ENCODE results near the gene IPO4.

Gene IPO4

GRCh38 chr14:24144451-24144850, 44.2 kb downstream of the IPO4 start:
- Histone ChIP-seq H3K18ac (ENCODE audit: low read length) (no peak overlapping the region), H4K91ac (ENCODE audit: low read depth, low read length) (no peak overlapping the region), H2BK12ac (ENCODE audit: low read length) (no peak overlapping the region), H4K12ac (ENCODE audit: low read depth, low read length) (no peak overlapping the region), H3K27ac (ENCODE audit: low read depth, low read length) (no peak overlapping the region), H2AK5ac (ENCODE audit: low read length) (no peak overlapping the region), H3K4ac (ENCODE audit: low read depth, low read length) (no peak overlapping the region), H3K79me2 (ENCODE audit: control insufficient read depth, insufficient read depth, low read length, poor library complexity) (peaks cover 19% of the 10 kb centered on the region), H3K79me1 (ENCODE audit: low read length) (peaks cover 21% of the 10 kb centered on the region), H3K9ac (ENCODE audit: low read length) (no peak overlapping the region), H3K36me3 (ENCODE audit: control insufficient read depth in 1 of 2, insufficient read depth in 2 of 2, low read length in 2 of 2) (peaks cover 10 to 13% of the 10 kb centered on the region in 2 experiments), H4K8ac (ENCODE audit: low read depth, low read length) (no peak overlapping the region), H3K9me3 (ENCODE audit: insufficient read depth, low read depth, low read length) (peaks cover 1% of the 10 kb centered on the region), H2BK120ac (ENCODE audit: insufficient read depth, low read length, poor library complexity) (no peak overlapping the region), H2BK5ac (ENCODE audit: low read depth, low read length, poor library complexity) (no peak overlapping the region), H3K27me3 (ENCODE audit: insufficient read depth, low read length) (no peaks in the 10 kb centered on the region), H3K4me2 (ENCODE audit: low read length) (no peak overlapping the region), H3K23ac (ENCODE audit: low read length) (no peak overlapping the region), H3K4me3 (ENCODE audit: low read depth, low read length) (no peak overlapping the region), H2AFZ (ENCODE audit: insufficient read depth, low read length, poor library complexity) (no peak overlapping the region), H3K14ac (ENCODE audit: low read length) (no peak overlapping the region), H3K4me1 (ENCODE audit: control insufficient read depth in 1 of 2, insufficient read depth in 2 of 2, low read length in 2 of 2) (peaks cover 10 to 16% of the 10 kb centered on the region in 2 experiments)
- WGBS (ENCODE audit: extremely low coverage, insufficient coverage, insufficient read length), result no CpG with 5 or more reads among the region's 1 CpG
- no peak for DNase-seq

DNA sequence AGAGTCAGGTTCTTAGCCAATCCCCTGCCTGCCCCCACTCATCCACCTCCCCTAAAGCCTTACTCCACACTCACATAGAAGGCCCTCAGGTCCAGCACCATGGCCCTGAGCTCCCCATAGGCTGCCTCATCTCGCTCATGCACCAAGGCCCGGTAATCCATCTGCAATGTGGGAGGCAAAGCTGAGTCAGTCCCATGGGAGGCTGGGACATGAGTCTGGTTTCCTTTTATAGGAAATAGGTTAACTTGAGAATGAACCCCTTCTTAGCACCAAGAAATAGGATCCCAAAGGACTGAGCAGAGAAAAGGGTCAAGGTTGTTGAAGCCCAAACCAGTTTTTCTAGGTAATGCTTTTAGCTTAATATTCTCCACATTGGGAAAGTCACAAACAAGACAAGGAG, 45.1 kb downstream of the IPO4 start:
- Histone ChIP-seq H3K4me1 (ENCODE audit: control insufficient read depth in 1 of 2, insufficient read depth in 2 of 2, low read length in 2 of 2) (peaks cover 9 to 16% of the 10 kb centered on the region in 2 experiments), H3K36me3 (ENCODE audit: control insufficient read depth in 1 of 2, insufficient read depth in 2 of 2, low read length in 2 of 2) (peaks cover 14 to 16% of the 10 kb centered on the region in 2 experiments), H3K23ac (ENCODE audit: low read length) (no peak overlapping the region), H3K14ac (ENCODE audit: low read length) (no peak overlapping the region), H3K18ac (ENCODE audit: low read length) (no peak overlapping the region), H2AK5ac (ENCODE audit: low read length) (no peak overlapping the region), H3K79me2 (ENCODE audit: control insufficient read depth, insufficient read depth, low read length, poor library complexity) (peaks cover 19% of the 10 kb centered on the region), H2BK5ac (ENCODE audit: low read depth, low read length, poor library complexity) (no peak overlapping the region), H3K9me3 (ENCODE audit: insufficient read depth, low read depth, low read length) (peaks cover 1% of the 10 kb centered on the region), H4K91ac (ENCODE audit: low read depth, low read length) (no peak overlapping the region), H2BK12ac (ENCODE audit: low read length) (no peak overlapping the region), H2BK120ac (ENCODE audit: insufficient read depth, low read length, poor library complexity) (no peak overlapping the region), H4K12ac (ENCODE audit: low read depth, low read length) (no peak overlapping the region), H3K9ac (ENCODE audit: low read length) (no peak overlapping the region), H3K27me3 (ENCODE audit: insufficient read depth, low read length) (no peaks in the 10 kb centered on the region), H4K8ac (ENCODE audit: low read depth, low read length) (no peak overlapping the region), H3K4ac (ENCODE audit: low read depth, low read length) (no peak overlapping the region), H3K4me3 (ENCODE audit: low read depth, low read length) (no peak overlapping the region), H3K79me1 (ENCODE audit: low read length) (peaks cover 21% of the 10 kb centered on the region), H3K4me2 (ENCODE audit: low read length) (no peak overlapping the region), H3K27ac (ENCODE audit: low read depth, low read length) (no peak overlapping the region), H2AFZ (ENCODE audit: insufficient read depth, low read length, poor library complexity) (no peak overlapping the region)
- no CpG with 5 or more reads among the region's 2 CpGs for WGBS (ENCODE audit: extremely low coverage, insufficient coverage, insufficient read length)
- no peak for DNase-seq

- DNase-seq, result peak; percentile 100
- H2AFZ ChIP-seq (ENCODE audit: insufficient read depth, low read length, poor library complexity), result peak within 1 kb of the TSS; percentile 77
- H3K23ac ChIP-seq (ENCODE audit: low read length), result no peak within 1 kb of the TSS
- peak within 1 kb of the TSS; percentile 67 for H2AK5ac ChIP-seq (ENCODE audit: low read length)
- peak within 1 kb of the TSS; percentile 90 for H3K4me2 ChIP-seq (ENCODE audit: low read length)
- peaks cover 13% of the 10 kb centered on the region for H3K79me1 ChIP-seq (ENCODE audit: low read length)
- H4K8ac ChIP-seq (ENCODE audit: low read depth, low read length), result peak within 1 kb of the TSS; percentile 93
- peak within 1 kb of the TSS; percentile 65 for H2BK120ac ChIP-seq (ENCODE audit: insufficient read depth, low read length, poor library complexity)
- H3K27ac ChIP-seq (ENCODE audit: low read depth, low read length), result peak within 1 kb of the TSS; percentile 84
- peak within 1 kb of the TSS; percentile 81 for H2BK5ac ChIP-seq (ENCODE audit: low read depth, low read length, poor library complexity)
- peaks cover 8% of the 10 kb centered on the region for H3K79me2 ChIP-seq (ENCODE audit: control insufficient read depth, insufficient read depth, low read length, poor library complexity)
- peak within 1 kb of the TSS; percentile 95 for H3K14ac ChIP-seq (ENCODE audit: low read length)
- peaks cover 23% of the 10 kb centered on the region in 2 experiments for H3K36me3 ChIP-seq (ENCODE audit: control insufficient read depth in 1 of 2, insufficient read depth in 2 of 2, low read length in 2 of 2)
- H3K27me3 ChIP-seq (ENCODE audit: insufficient read depth, low read length), result no peaks in the 10 kb centered on the region
- peak within 1 kb of the TSS; percentile 95 for H3K18ac ChIP-seq (ENCODE audit: low read length)
- peak within 1 kb of the TSS; percentile 94 for H3K4me3 ChIP-seq (ENCODE audit: low read depth, low read length)
- peaks cover 1% of the 10 kb centered on the region for H3K9me3 ChIP-seq (ENCODE audit: insufficient read depth, low read depth, low read length)
- no CpG with 5 or more reads among the region's 65 CpGs for WGBS (ENCODE audit: extremely low coverage, insufficient coverage, insufficient read length)
- peak within 1 kb of the TSS; percentile 88 for H3K9ac ChIP-seq (ENCODE audit: low read length)
- H3K4me1 ChIP-seq (ENCODE audit: control insufficient read depth in 1 of 2, insufficient read depth in 2 of 2, low read length in 2 of 2), result peaks cover 8 to 15% of the 10 kb centered on the region in 2 experiments
- H3K4ac ChIP-seq (ENCODE audit: low read depth, low read length), result peak within 1 kb of the TSS; percentile 92
- H4K91ac ChIP-seq (ENCODE audit: low read depth, low read length), result peak within 1 kb of the TSS; percentile 83
- peak within 1 kb of the TSS; percentile 48 for H4K12ac ChIP-seq (ENCODE audit: low read depth, low read length)
- no peak within 1 kb of the TSS for H2BK12ac ChIP-seq (ENCODE audit: low read length)
These were observed 47.3 kb downstream of the IPO4 start, which contains the start of gene EMC9 for GRCh38 chr14:24141097-24141880. Gene EMC9 (minus strand): TSS chr14:24141591. CDS start chr14:24141304, 287 bp downstream.

DNA sequence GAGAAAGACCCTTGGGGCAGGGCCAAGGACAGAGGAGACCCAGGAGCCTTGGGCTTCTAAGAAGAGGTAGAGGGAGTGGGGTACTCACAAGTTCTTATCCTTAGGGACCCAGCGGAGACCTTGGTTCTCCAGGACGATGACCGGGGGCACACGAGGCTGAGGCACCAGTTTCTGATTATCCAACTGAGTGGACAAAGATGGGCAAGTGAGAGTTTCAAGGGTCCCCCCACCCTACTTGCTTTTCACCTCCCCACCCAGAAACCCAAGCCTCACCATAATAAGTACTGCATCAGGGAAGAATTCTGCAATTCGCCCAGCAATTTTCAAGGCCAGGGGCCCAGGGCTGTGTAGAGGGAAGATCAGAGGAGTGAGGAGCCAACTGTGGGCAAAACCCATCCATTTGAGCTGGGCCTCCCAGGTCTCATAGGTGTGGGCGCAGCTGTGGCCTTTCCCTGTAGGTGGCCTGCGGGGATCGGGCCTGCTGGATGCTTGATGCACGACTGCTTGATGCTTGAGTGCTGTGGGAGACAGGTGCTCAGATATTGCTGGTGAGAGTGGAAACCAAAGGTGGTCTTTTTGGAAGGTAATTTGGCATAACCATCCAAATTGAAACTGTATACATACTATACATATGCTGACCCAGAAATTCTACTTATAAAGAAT, 49.2 kb downstream of the IPO4 start:
- no CpG with 5 or more reads among the region's 9 CpGs for WGBS (ENCODE audit: extremely low coverage, insufficient coverage, insufficient read length)
- peaks cover 13% of the 10 kb centered on the region for H3K79me1 ChIP-seq (ENCODE audit: low read length)
- H3K4me3 ChIP-seq (ENCODE audit: low read depth, low read length), result no peak overlapping the region
- no peak overlapping the region for H3K4me2 ChIP-seq (ENCODE audit: low read length)
- no peak overlapping the region for H2AK5ac ChIP-seq (ENCODE audit: low read length)
- no peak for DNase-seq
- H3K18ac ChIP-seq (ENCODE audit: low read length), result no peak overlapping the region
- no peak overlapping the region for H2AFZ ChIP-seq (ENCODE audit: insufficient read depth, low read length, poor library complexity)
- H3K9me3 ChIP-seq (ENCODE audit: insufficient read depth, low read depth, low read length), result peaks cover 1% of the 10 kb centered on the region
- H2BK12ac ChIP-seq (ENCODE audit: low read length), result no peak overlapping the region
- no peak overlapping the region for H3K27ac ChIP-seq (ENCODE audit: low read depth, low read length)
- H3K27me3 ChIP-seq (ENCODE audit: insufficient read depth, low read length), result no peaks in the 10 kb centered on the region
- H4K91ac ChIP-seq (ENCODE audit: low read depth, low read length), result no peak overlapping the region
- no peak overlapping the region for H3K9ac ChIP-seq (ENCODE audit: low read length)
- no peak overlapping the region for H3K14ac ChIP-seq (ENCODE audit: low read length)
- H3K36me3 ChIP-seq (ENCODE audit: control insufficient read depth in 1 of 2, insufficient read depth in 2 of 2, low read length in 2 of 2), result peaks cover 23% of the 10 kb centered on the region in 2 experiments
- peaks cover 6 to 10% of the 10 kb centered on the region in 2 experiments for H3K4me1 ChIP-seq (ENCODE audit: control insufficient read depth in 1 of 2, insufficient read depth in 2 of 2, low read length in 2 of 2)
- no peak overlapping the region for H4K8ac ChIP-seq (ENCODE audit: low read depth, low read length)
- H2BK5ac ChIP-seq (ENCODE audit: low read depth, low read length, poor library complexity), result no peak overlapping the region
- H3K79me2 ChIP-seq (ENCODE audit: control insufficient read depth, insufficient read depth, low read length, poor library complexity), result peaks cover 8% of the 10 kb centered on the region
- no peak overlapping the region for H3K4ac ChIP-seq (ENCODE audit: low read depth, low read length)
- H4K12ac ChIP-seq (ENCODE audit: low read depth, low read length), result no peak overlapping the region
- no peak overlapping the region for H2BK120ac ChIP-seq (ENCODE audit: insufficient read depth, low read length, poor library complexity)
- H3K23ac ChIP-seq (ENCODE audit: low read length), result no peak overlapping the region

Measured in trophoblast cell (in vitro differentiated cells and primary cell).